OCI-LY7 (cell line): ENCODE measurements around the gene TMEM25.
A peak's percentile ranks its signal among the peaks of the same experiment; 100 is the strongest.

Source experiments
- CTCF ChIP-seq: fragments of 200-600 bp; sonication (generic); conservative IDR thresholded peaks from 2 replicates; pipeline ENCODE4 v1.5.1; 2014; ENCODE audit warnings: mild to moderate bottlenecking, antibody characterized with exemption, low read length, moderate library complexity, mixed read lengths
- EZH2phosphoT487 ChIP-seq: fragments of 200-600 bp; sonication (generic); IDR thresholded peaks from 2 replicates; pipeline ENCODE4 v1.6.1; 2018; ENCODE audit warnings: low read depth, borderline replicate concordance, mild to moderate bottlenecking, mixed run types, antibody characterized with exemption, low read length, moderate library complexity, mixed read lengths

- peak; percentile 99 for TF ChIP-seq CTCF
- no peak for TF ChIP-seq EZH2phosphoT487
These were observed 42.4 kb upstream of the TMEM25 start for GRCh38 chr11:118488480-118489109.
